ENCODE data around the gene LRTM2. TPM values are rescaled to one million over a fixed set of nuclear protein-coding genes. Genes with fewer than 3 reads are reported as not detected.
"Not testable (repeated sequence)": the region's sequence is repeated elsewhere in the genome, so short reads cannot be mapped to it uniquely, and the experiment has no call there.

The LRTM2 gene
- total RNA-seq, 2 donors from 2014 or later, result not detected

- no peak for DNase-seq (ENCODE audit: low spot score)
- intact Hi-C loops (cut with DNase I), result no loop called here
- H3K27me3 ChIP-seq (replicated peaks; ENCODE audit: insufficient read depth), result peaks cover 4% of the 10 kb centered on the region
- 90% methylated on average over 3 of the region's 3 CpGs for WGBS
- no peak overlapping the region for H3K27ac ChIP-seq
- H3K9me3 ChIP-seq, result no peaks in the 10 kb centered on the region
- H3K4me3 ChIP-seq, result no peak overlapping the region
- TF ChIP-seq POLR2A (IDR thresholded peaks at IDR 0.05), result no peak
- no peak for TF ChIP-seq POLR2AphosphoS5 (IDR thresholded peaks at IDR 0.05)
- TF ChIP-seq CTCF (IDR thresholded peaks at IDR 0.05), result no peak
- no peaks in the 10 kb centered on the region for H3K36me3 ChIP-seq
- H3K4me1 ChIP-seq (replicated peaks), result no peaks in the 10 kb centered on the region
These were observed 5.3 kb upstream of the LRTM2 start for GRCh38 chr12:1815108-1815507.

GRCh38 chr12:1815814-1816729, 4.3 kb upstream of the LRTM2 start:
- H3K36me3 ChIP-seq, result no peaks in the 10 kb centered on the region
- no peaks in the 10 kb centered on the region for H3K4me1 ChIP-seq (replicated peaks)
- intact Hi-C loops (cut with DNase I), result no loop called here
- WGBS, result 53% methylated on average over 21 of the region's 21 CpGs
- no peak overlapping the region for H3K4me3 ChIP-seq
- no peak for DNase-seq (ENCODE audit: low spot score)
- peaks cover 8% of the 10 kb centered on the region for H3K27me3 ChIP-seq (replicated peaks; ENCODE audit: insufficient read depth)
- H3K9me3 ChIP-seq, result no peaks in the 10 kb centered on the region
- no peak overlapping the region for H3K27ac ChIP-seq
- TF ChIP-seq CTCF (IDR thresholded peaks at IDR 0.05), result no peak
- TF ChIP-seq POLR2A (IDR thresholded peaks at IDR 0.05), result no peak
- no peak for TF ChIP-seq POLR2AphosphoS5 (IDR thresholded peaks at IDR 0.05)

- WGBS, result 91% methylated on average over 9 of the region's 9 CpGs
- H3K27ac ChIP-seq, result no peak overlapping the region
- DNase-seq (ENCODE audit: low spot score), result no peak
These were observed 3.5 kb upstream of the LRTM2 start for GRCh38 chr12:1816730-1817348.

GRCh38 chr12:1817928-1818327, 2.4 kb upstream of the LRTM2 start:
- intact Hi-C loops (cut with DNase I); H3K4me3 ChIP-seq; DNase-seq (ENCODE audit: low spot score); H3K27ac ChIP-seq; H3K36me3 ChIP-seq; H3K9me3 ChIP-seq; H3K4me1 ChIP-seq (replicated peaks): not testable (repeated sequence)
- 94% methylated on average over 22 of the region's 28 CpGs for WGBS
- H3K27me3 ChIP-seq (replicated peaks; ENCODE audit: insufficient read depth), result peaks cover 16% of the 10 kb centered on the region

More at GRCh38 chr12:1816730-1817348, 3.5 kb upstream of the LRTM2 start:
- intact Hi-C loops (cut with DNase I), result no loop called here
- Histone ChIP-seq H3K4me1 (replicated peaks) (no peaks in the 10 kb centered on the region), H3K9me3 (no peaks in the 10 kb centered on the region), H3K36me3 (no peaks in the 10 kb centered on the region), H3K27me3 (replicated peaks; ENCODE audit: insufficient read depth) (peaks cover 14% of the 10 kb centered on the region), H3K4me3 (no peak overlapping the region)
- no peak for TF ChIP-seq CTCF (IDR thresholded peaks at IDR 0.05)
- no peak for TF ChIP-seq POLR2AphosphoS5 (IDR thresholded peaks at IDR 0.05)
- no peak for TF ChIP-seq POLR2A (IDR thresholded peaks at IDR 0.05)

- TF ChIP-seq POLR2AphosphoS5 (IDR thresholded peaks at IDR 0.05), result no peak
- no peak for TF ChIP-seq CTCF (IDR thresholded peaks at IDR 0.05)
- no peak for TF ChIP-seq POLR2A (IDR thresholded peaks at IDR 0.05)
- Histone ChIP-seq H3K9me3 (no peaks in the 10 kb centered on the region), H3K27ac (no peak overlapping the region), H3K36me3 (no peaks in the 10 kb centered on the region), H3K4me1 (replicated peaks) (no peaks in the 10 kb centered on the region), H3K27me3 (replicated peaks; ENCODE audit: insufficient read depth) (peaks cover 16% of the 10 kb centered on the region), H3K4me3 (no peak overlapping the region)
- WGBS, result 69% methylated on average over 9 of the region's 9 CpGs
- intact Hi-C loops (cut with DNase I), result no loop called here
- DNase-seq (ENCODE audit: low spot score), result no peak
These were observed 1.3 kb upstream of the LRTM2 start for GRCh38 chr12:1819050-1819449.
